ENCODE measurements around the gene PGBD4.
A peak's percentile ranks its signal among the peaks of the same experiment; 100 is the strongest.

Gene PGBD4

DNA sequence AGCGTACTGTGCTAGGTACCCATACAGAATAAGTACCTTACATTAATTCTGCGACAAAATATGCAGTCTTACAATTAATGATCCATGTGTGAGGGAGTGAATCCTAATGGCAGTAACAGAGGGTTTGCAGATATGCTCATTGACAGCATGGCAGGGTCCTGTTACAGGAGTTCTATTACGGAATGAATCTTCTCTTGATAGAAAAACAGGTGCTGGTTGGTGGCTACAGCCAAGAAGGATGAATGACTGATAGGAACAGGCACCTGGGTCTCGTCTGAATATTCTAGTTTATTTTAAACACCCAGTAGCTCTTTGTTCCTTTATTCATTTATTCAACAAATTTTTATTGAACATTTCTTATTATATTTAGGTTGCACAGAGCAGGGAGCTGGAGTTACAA is 22.8 kb downstream of the PGBD4 start:
- H3K27ac ChIP-seq (ENCODE audit: low read depth, low read length), result no peak overlapping the region
- no peak overlapping the region for H2BK12ac ChIP-seq (ENCODE audit: low read length)

DNA sequence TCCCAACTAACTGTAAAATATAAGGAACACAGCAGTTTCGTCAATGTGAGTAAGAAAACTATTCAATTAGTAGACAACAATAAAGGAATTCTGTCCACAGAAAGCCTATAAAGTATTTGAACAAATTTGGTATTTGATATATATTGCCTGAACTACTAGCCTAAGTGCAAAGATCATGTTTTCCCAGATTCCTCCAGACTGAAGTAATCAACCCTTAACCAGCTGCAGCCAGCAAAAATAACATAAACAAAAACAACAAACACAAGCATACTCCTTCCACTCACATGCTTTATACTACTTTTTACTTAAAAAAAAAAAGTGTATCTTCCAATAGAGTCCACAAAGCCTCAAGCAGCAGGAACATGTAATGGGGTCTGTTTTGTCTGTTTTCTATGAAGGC is 24.1 kb downstream of the PGBD4 start:
- Histone ChIP-seq H3K4me2 (ENCODE audit: low read length) (no peak overlapping the region), H3K9ac (ENCODE audit: low read length) (no peak overlapping the region), H3K79me2 (ENCODE audit: control insufficient read depth, insufficient read depth, low read length, poor library complexity) (no peaks in the 10 kb centered on the region), H4K91ac (ENCODE audit: low read depth, low read length) (no peak overlapping the region), H3K79me1 (ENCODE audit: low read length) (peaks cover 4% of the 10 kb centered on the region), H2AFZ (ENCODE audit: insufficient read depth, low read length, poor library complexity) (no peak overlapping the region), H2AK5ac (ENCODE audit: low read length) (no peak overlapping the region), H3K18ac (ENCODE audit: low read length) (no peak overlapping the region), H4K8ac (ENCODE audit: low read depth, low read length) (no peak overlapping the region), H3K9me3 (ENCODE audit: insufficient read depth, low read depth, low read length) (no peaks in the 10 kb centered on the region), H2BK120ac (ENCODE audit: insufficient read depth, low read length, poor library complexity) (no peak overlapping the region), H3K23ac (ENCODE audit: low read length) (no peak overlapping the region), H3K36me3 (ENCODE audit: control insufficient read depth in 1 of 2, insufficient read depth in 2 of 2, low read length in 2 of 2) (no peaks in the 10 kb centered on the region), H4K12ac (ENCODE audit: low read depth, low read length) (no peak overlapping the region), H2BK5ac (ENCODE audit: low read depth, low read length, poor library complexity) (no peak overlapping the region), H3K14ac (ENCODE audit: low read length) (no peak overlapping the region), H3K4me1 (ENCODE audit: control insufficient read depth in 1 of 2, insufficient read depth in 2 of 2, low read length in 2 of 2) (peaks cover 3% of the 10 kb centered on the region in 2 experiments), H3K4me3 (ENCODE audit: low read depth, low read length) (no peak overlapping the region), H2BK12ac (ENCODE audit: low read length) (no peak overlapping the region), H3K27ac (ENCODE audit: low read depth, low read length) (no peak overlapping the region), H3K27me3 (ENCODE audit: insufficient read depth, low read length) (no peaks in the 10 kb centered on the region), H3K4ac (ENCODE audit: low read depth, low read length) (no peak overlapping the region)
- DNase-seq, result peak in 1 of 2 donors; percentile 40
- WGBS (ENCODE audit: extremely low coverage, insufficient coverage, insufficient read length), result no CpG with 5 or more reads among the region's 1 CpG

More for the DNA sequence above, 22.8 kb downstream of the PGBD4 start:
- H4K8ac ChIP-seq (ENCODE audit: low read depth, low read length), result no peak overlapping the region
- no peak overlapping the region for H3K18ac ChIP-seq (ENCODE audit: low read length)
- no peak overlapping the region for H4K91ac ChIP-seq (ENCODE audit: low read depth, low read length)
- no peak overlapping the region for H3K4me2 ChIP-seq (ENCODE audit: low read length)
- H3K4me3 ChIP-seq (ENCODE audit: low read depth, low read length), result no peak overlapping the region
- H3K14ac ChIP-seq (ENCODE audit: low read length), result no peak overlapping the region
- no peak overlapping the region for H2BK5ac ChIP-seq (ENCODE audit: low read depth, low read length, poor library complexity)
- no peak overlapping the region for H2AK5ac ChIP-seq (ENCODE audit: low read length)
- H3K9ac ChIP-seq (ENCODE audit: low read length), result no peak overlapping the region
- H2BK120ac ChIP-seq (ENCODE audit: insufficient read depth, low read length, poor library complexity), result no peak overlapping the region
- no peaks in the 10 kb centered on the region for H3K36me3 ChIP-seq (ENCODE audit: control insufficient read depth in 1 of 2, insufficient read depth in 2 of 2, low read length in 2 of 2)
- no CpG with 5 or more reads among the region's 4 CpGs for WGBS (ENCODE audit: extremely low coverage, insufficient coverage, insufficient read length)
- no peak overlapping the region for H4K12ac ChIP-seq (ENCODE audit: low read depth, low read length)
- peaks cover 3% of the 10 kb centered on the region in 2 experiments for H3K4me1 ChIP-seq (ENCODE audit: control insufficient read depth in 1 of 2, insufficient read depth in 2 of 2, low read length in 2 of 2)
- peaks cover 4% of the 10 kb centered on the region for H3K79me1 ChIP-seq (ENCODE audit: low read length)
- no peak for DNase-seq
- no peak overlapping the region for H3K4ac ChIP-seq (ENCODE audit: low read depth, low read length)
- no peak overlapping the region for H3K23ac ChIP-seq (ENCODE audit: low read length)
- no peaks in the 10 kb centered on the region for H3K79me2 ChIP-seq (ENCODE audit: control insufficient read depth, insufficient read depth, low read length, poor library complexity)
- no peaks in the 10 kb centered on the region for H3K9me3 ChIP-seq (ENCODE audit: insufficient read depth, low read depth, low read length)
- H2AFZ ChIP-seq (ENCODE audit: insufficient read depth, low read length, poor library complexity), result no peak overlapping the region
- H3K27me3 ChIP-seq (ENCODE audit: insufficient read depth, low read length), result no peaks in the 10 kb centered on the region

DNA sequence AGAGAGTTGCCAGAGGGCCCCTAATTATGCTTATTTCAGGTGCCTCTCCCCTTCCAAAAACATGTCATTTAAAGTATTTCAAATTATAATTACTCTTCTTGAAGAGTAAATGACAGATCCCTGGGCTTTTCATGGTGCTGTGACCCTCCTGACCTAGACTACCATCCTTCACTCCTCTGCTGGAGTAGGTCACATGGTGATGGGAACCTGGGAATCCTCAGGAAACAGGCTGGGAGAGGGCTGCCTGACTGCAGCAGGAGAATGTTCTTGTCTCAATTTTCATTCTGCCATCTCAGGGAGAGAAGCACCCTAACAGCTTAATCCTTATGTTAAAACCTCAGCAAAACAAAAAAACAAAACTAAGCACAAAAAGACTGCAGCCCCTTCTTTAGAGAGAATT is 24.6 kb downstream of the PGBD4 start:
- Histone ChIP-seq H4K12ac (ENCODE audit: low read depth, low read length) (no peak overlapping the region), H3K79me1 (ENCODE audit: low read length) (peaks cover 3% of the 10 kb centered on the region), H2AFZ (ENCODE audit: insufficient read depth, low read length, poor library complexity) (no peak overlapping the region), H3K27ac (ENCODE audit: low read depth, low read length) (peak overlapping the region; percentile 46), H3K23ac (ENCODE audit: low read length) (no peak overlapping the region), H4K8ac (ENCODE audit: low read depth, low read length) (no peak overlapping the region), H3K4me2 (ENCODE audit: low read length) (no peak overlapping the region), H2BK5ac (ENCODE audit: low read depth, low read length, poor library complexity) (no peak overlapping the region), H2AK5ac (ENCODE audit: low read length) (no peak overlapping the region), H3K4me3 (ENCODE audit: low read depth, low read length) (no peak overlapping the region), H3K4me1 (ENCODE audit: control insufficient read depth in 1 of 2, insufficient read depth in 2 of 2, low read length in 2 of 2) (peaks cover 3% of the 10 kb centered on the region in 2 experiments), H4K91ac (ENCODE audit: low read depth, low read length) (no peak overlapping the region), H2BK12ac (ENCODE audit: low read length) (no peak overlapping the region), H3K4ac (ENCODE audit: low read depth, low read length) (no peak overlapping the region), H3K79me2 (ENCODE audit: control insufficient read depth, insufficient read depth, low read length, poor library complexity) (no peaks in the 10 kb centered on the region), H3K9me3 (ENCODE audit: insufficient read depth, low read depth, low read length) (no peaks in the 10 kb centered on the region), H2BK120ac (ENCODE audit: insufficient read depth, low read length, poor library complexity) (no peak overlapping the region), H3K18ac (ENCODE audit: low read length) (no peak overlapping the region), H3K14ac (ENCODE audit: low read length) (no peak overlapping the region), H3K27me3 (ENCODE audit: insufficient read depth, low read length) (no peaks in the 10 kb centered on the region), H3K9ac (ENCODE audit: low read length) (no peak overlapping the region), H3K36me3 (ENCODE audit: control insufficient read depth in 1 of 2, insufficient read depth in 2 of 2, low read length in 2 of 2) (peaks cover 0 to 3% of the 10 kb centered on the region in 2 experiments)
- DNase-seq, result no peak

DNA sequence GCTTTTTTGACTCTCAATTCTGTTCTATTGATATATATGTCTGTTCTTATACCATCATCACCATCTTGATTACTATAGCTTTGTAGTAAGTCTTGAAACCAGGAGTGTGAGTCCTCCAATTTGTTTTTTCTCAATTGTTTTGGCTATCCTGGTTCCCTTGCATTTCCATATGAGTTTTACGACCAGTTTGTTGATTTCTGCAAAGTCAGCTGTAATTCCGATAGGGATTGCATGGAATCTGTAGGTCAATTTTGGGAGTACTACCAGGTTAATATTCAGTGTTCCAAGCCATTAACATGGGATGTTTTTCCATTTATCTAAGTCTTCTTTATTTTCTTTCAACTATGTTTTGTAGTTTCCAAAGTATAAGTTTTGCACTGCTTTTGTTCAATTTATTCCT is 27.0 kb downstream of the PGBD4 start:
- Histone ChIP-seq H3K4me3 (ENCODE audit: low read depth, low read length) (no peak overlapping the region), H4K8ac (ENCODE audit: low read depth, low read length) (no peak overlapping the region), H2BK5ac (ENCODE audit: low read depth, low read length, poor library complexity) (no peak overlapping the region), H3K4me2 (ENCODE audit: low read length) (no peak overlapping the region), H2AFZ (ENCODE audit: insufficient read depth, low read length, poor library complexity) (no peak overlapping the region), H2BK12ac (ENCODE audit: low read length) (no peak overlapping the region), H3K27me3 (ENCODE audit: insufficient read depth, low read length) (no peaks in the 10 kb centered on the region), H3K79me1 (ENCODE audit: low read length) (peaks cover 3% of the 10 kb centered on the region), H2BK120ac (ENCODE audit: insufficient read depth, low read length, poor library complexity) (no peak overlapping the region), H3K27ac (ENCODE audit: low read depth, low read length) (no peak overlapping the region), H3K9me3 (ENCODE audit: insufficient read depth, low read depth, low read length) (no peaks in the 10 kb centered on the region), H4K91ac (ENCODE audit: low read depth, low read length) (no peak overlapping the region), H3K79me2 (ENCODE audit: control insufficient read depth, insufficient read depth, low read length, poor library complexity) (no peaks in the 10 kb centered on the region), H3K4me1 (ENCODE audit: control insufficient read depth in 1 of 2, insufficient read depth in 2 of 2, low read length in 2 of 2) (peaks cover 3% of the 10 kb centered on the region in 2 experiments), H3K4ac (ENCODE audit: low read depth, low read length) (no peak overlapping the region), H3K14ac (ENCODE audit: low read length) (no peak overlapping the region), H4K12ac (ENCODE audit: low read depth, low read length) (no peak overlapping the region), H3K23ac (ENCODE audit: low read length) (no peak overlapping the region), H3K36me3 (ENCODE audit: control insufficient read depth in 1 of 2, insufficient read depth in 2 of 2, low read length in 2 of 2) (peaks cover 0 to 3% of the 10 kb centered on the region in 2 experiments), H3K18ac (ENCODE audit: low read length) (no peak overlapping the region), H3K9ac (ENCODE audit: low read length) (no peak overlapping the region), H2AK5ac (ENCODE audit: low read length) (no peak overlapping the region)
- DNase-seq, result no peak
- no CpG with 5 or more reads among the region's 2 CpGs for WGBS (ENCODE audit: extremely low coverage, insufficient coverage, insufficient read length)

Data from trophoblast cell (in vitro differentiated cells and primary cell).